IMR-90 (cell line): ENCODE measurements around the gene CALHM1. TPM values are rescaled to one million over a fixed set of nuclear protein-coding genes. Genes with fewer than 3 reads are reported as not detected.

ENCODE experiments used
- ATAC-seq: fragments of 200-7000 bp; cut with Tn5 transposase; 2 replicates; pipeline ENCODE4 v1.9.1; 2020; ENCODE audit warnings: low read depth, mild to moderate bottlenecking, moderate library complexity
- BruUV-seq: library from RNA; stranded (reverse); fragments of 400-500 nt; replicated peaks from 2 replicates; lab custom pipeline; 2021; lab: Mats Ljungman, UMichigan
- CTCF ChIA-PET: fragments of 300-600 bp; formaldehyde crosslinking; extraction: SDS; loops from one replicate; lab custom pipeline; 2021; ENCODE audit warnings: antibody characterized with exemption; lab: Yijun Ruan, JAX
- POLR2A ChIA-PET: fragments of 300-600 bp; sonication (Branson Sonifier 250); formaldehyde crosslinking; loops from one replicate; lab custom pipeline; 2022; ENCODE audit warnings: antibody characterized with exemption; ENCODE audit not compliant: unreplicated experiment; lab: Charles Lee
- DNase-seq: peaks from one replicate; pipeline ENCODE4 v3.0.0; 2013
- H2AFZ ChIP-seq: replicated peaks from 2 replicates; pipeline ENCODE3; 2013; ENCODE audit warnings: low read length, mild to moderate bottlenecking; ENCODE audit not compliant: poor library complexity
- H2AK5ac ChIP-seq: 2 replicates; pipeline ENCODE4 v1.6.1; 2013; ENCODE audit warnings: low read depth, low read length, inconsistent platforms
- H2AK9ac ChIP-seq: replicated peaks from 2 replicates; pipeline ENCODE3; 2013; ENCODE audit warnings: mild to moderate bottlenecking, low read depth, low read length, moderate library complexity; ENCODE audit not compliant: poor library complexity
- H2BK120ac ChIP-seq: 2 replicates; pipeline ENCODE4 v1.6.1; 2013; ENCODE audit warnings: low read depth, low read length, inconsistent platforms
- H2BK15ac ChIP-seq: 3 replicates; pipeline ENCODE4 v1.6.1; 2013; ENCODE audit warnings: low read depth, low read length, inconsistent platforms
- H2BK20ac ChIP-seq: 2 replicates; pipeline ENCODE4 v1.6.1; 2013; ENCODE audit warnings: low read depth, mild to moderate bottlenecking, inconsistent platforms, low read length, moderate library complexity
- H2BK5ac ChIP-seq: 2 replicates; pipeline ENCODE4 v1.6.1; 2013; ENCODE audit warnings: mild to moderate bottlenecking, low read depth, low read length, inconsistent platforms; ENCODE audit not compliant: poor library complexity, severe bottlenecking
- H3K14ac ChIP-seq: replicated peaks from 2 replicates; pipeline ENCODE4 v1.6.1; 2013; ENCODE audit warnings: low read depth, low read length, inconsistent platforms
- H3K18ac ChIP-seq: 2 replicates; pipeline ENCODE4 v1.6.1; 2013; ENCODE audit warnings: low read depth, low read length, control low read depth
- H3K23ac ChIP-seq: 2 replicates; pipeline ENCODE4 v1.6.1; 2013; ENCODE audit warnings: low read depth, low read length, inconsistent platforms
- H3K27ac ChIP-seq: 2 replicates; pipeline ENCODE4 v1.5.1; 2013; ENCODE audit warnings: mild to moderate bottlenecking, control low read depth, low read length; ENCODE audit not compliant: insufficient read depth
- H3K27me3 ChIP-seq: 2 replicates; pipeline ENCODE4 v1.6.1; 2013; ENCODE audit warnings: low read length; ENCODE audit not compliant: control insufficient read depth, insufficient read depth
- H3K36me3 ChIP-seq: 2 replicates; pipeline ENCODE4 v1.6.1; 2013; ENCODE audit warnings: low read length, mixed read lengths; ENCODE audit not compliant: control insufficient read depth, insufficient read depth
- H3K4ac ChIP-seq: 2 replicates; pipeline ENCODE4 v1.6.1; 2013; ENCODE audit warnings: low read depth, low read length, inconsistent platforms
- H3K4me1 ChIP-seq: 2 replicates; pipeline ENCODE4 v1.6.1; 2013; ENCODE audit warnings: low read length, mixed read lengths; ENCODE audit not compliant: control insufficient read depth, insufficient read depth
- H3K4me2 ChIP-seq: 2 replicates; pipeline ENCODE4 v1.6.1; 2013; ENCODE audit warnings: low read depth, mild to moderate bottlenecking, control low read depth, low read length, moderate library complexity
- H3K4me3 ChIP-seq: 2 replicates; pipeline ENCODE4 v1.5.1; 2013; ENCODE audit warnings: low read depth, mild to moderate bottlenecking, control low read depth, low read length, moderate library complexity; ENCODE audit not compliant: insufficient read depth
- H3K56ac ChIP-seq: 2 replicates; pipeline ENCODE4 v1.6.1; 2013; ENCODE audit warnings: low read length, inconsistent platforms; ENCODE audit not compliant: insufficient read depth; ENCODE audit errors: extremely low read depth
- H3K79me1 ChIP-seq, 2 experiments: 2 replicates each; pipeline ENCODE4 v1.6.1; 2013; ENCODE audit warnings: low read length in 2 of 2, inconsistent platforms in 1 of 2, low read depth in 1 of 2
- H3K9ac ChIP-seq: 2 replicates; pipeline ENCODE4 v1.6.1; 2013; ENCODE audit warnings: low read depth, low read length, control low read depth
- H3K9me1 ChIP-seq: 2 replicates; pipeline ENCODE4 v1.6.1; 2013; ENCODE audit warnings: low read length, inconsistent platforms; ENCODE audit not compliant: insufficient read depth
- H3K9me3 ChIP-seq: 2 replicates; pipeline ENCODE4 v1.6.1; 2013; ENCODE audit warnings: low read length; ENCODE audit not compliant: control insufficient read depth, insufficient read depth
- H4K20me1 ChIP-seq: 2 replicates; pipeline ENCODE4 v1.6.1; 2013; ENCODE audit warnings: low read length, inconsistent platforms; ENCODE audit not compliant: insufficient read depth
- H4K5ac ChIP-seq: 2 replicates; pipeline ENCODE4 v1.6.1; 2013; ENCODE audit warnings: mild to moderate bottlenecking, low read depth, low read length, control low read depth
- H4K8ac ChIP-seq, 2 experiments: 2 replicates each; pipeline ENCODE4 v1.6.1; 2013; ENCODE audit warnings: low read depth in 2 of 2, low read length in 2 of 2, control low read depth in 1 of 2, inconsistent platforms in 1 of 2
- H4K91ac ChIP-seq: 2 replicates; pipeline ENCODE4 v1.6.1; 2013; ENCODE audit warnings: low read depth, low read length, inconsistent platforms; ENCODE audit not compliant: insufficient read depth
- BHLHE40 ChIP-seq: fragments of 150-350 bp; IDR thresholded peaks from 2 replicates; pipeline ENCODE4 v1.6.1; 2016; ENCODE audit warnings: mild to moderate bottlenecking, low read depth, low read length
- CEBPB ChIP-seq: IDR thresholded peaks from 2 replicates; pipeline ENCODE4 v1.6.1; 2012; ENCODE audit warnings: low read depth, low read length, improper control_type of control experiment
- CHD1 ChIP-seq: IDR thresholded peaks from 2 replicates; pipeline ENCODE4 v1.6.1; 2012; ENCODE audit warnings: low read depth, low read length, improper control_type of control experiment
- MAFK ChIP-seq: IDR thresholded peaks from 2 replicates; pipeline ENCODE4 v1.6.1; 2012; ENCODE audit warnings: low read depth, low read length, improper control_type of control experiment
- MXI1 ChIP-seq: IDR thresholded peaks from 2 replicates; pipeline ENCODE4 v1.6.1; 2012; ENCODE audit warnings: low read depth, mild to moderate bottlenecking, low read length, moderate library complexity, borderline replicate concordance
- NFE2L2 ChIP-seq: fragments of 150-350 bp; IDR thresholded peaks from 2 replicates; pipeline ENCODE4 v1.6.1; 2016; ENCODE audit warnings: low read depth, mild to moderate bottlenecking, low read length
- POLR2A ChIP-seq: IDR thresholded peaks from 2 replicates; pipeline ENCODE4 v1.6.1; 2012; ENCODE audit warnings: mild to moderate bottlenecking, low read depth, low read length
- RAD21 ChIP-seq: IDR thresholded peaks from 2 replicates; pipeline ENCODE4 v1.6.1; 2012; ENCODE audit warnings: low read length, improper control_type of control experiment
- RCOR1 ChIP-seq: IDR thresholded peaks from 2 replicates; pipeline ENCODE4 v1.6.1; 2012; ENCODE audit warnings: mild to moderate bottlenecking, low read length, improper control_type of control experiment; ENCODE audit not compliant: insufficient replicate concordance
- RFX5 ChIP-seq: IDR thresholded peaks from 2 replicates; pipeline ENCODE4 v1.8.0; 2012; ENCODE audit warnings: low read depth, mild to moderate bottlenecking, low read length, moderate library complexity
- SMC3 ChIP-seq: fragments of 150-350 bp; IDR thresholded peaks from 2 replicates; pipeline ENCODE4 v1.6.1; 2016; ENCODE audit warnings: low read depth, mild to moderate bottlenecking, antibody characterized with exemption, low read length, moderate library complexity
- WGBS, 2 experiments: methylation state at CpG; one replicate each; pipeline versions ENCODE4 v1.1.5 to v1.1.7; 2013; ENCODE audit warnings: missing lambda C conversion rate in 2 of 2; ENCODE audit not compliant: insufficient read length in 1 of 2; ENCODE audit errors: extremely low coverage in 2 of 2; 5-methylcytosine and 5-hydroxymethylcytosine counted together
- dilution Hi-C: fragments of 300-500 bp; cut with HindIII; formaldehyde crosslinking; loops from one replicate; pipeline ENCODE4 v1.14.3; 2018; ENCODE audit warnings: low sequenced_read_pairs; ENCODE audit not compliant: unreplicated experiment
- in situ Hi-C: fragments of 300-500 bp; cut with MboI; formaldehyde crosslinking; loops from 3 replicates; pipeline ENCODE4 v1.14.3; 2019; ENCODE audit warnings: low sequenced_read_pairs, inconsistent platforms, mixed read lengths
- intact Hi-C: fragments of 100-400 bp; cut with micrococcal nuclease; formaldehyde crosslinking; loops from 2 replicates; pipeline ENCODE4 v1.10.0; 2022
- polyA plus RNA-seq, 3 experiments: library from polyadenylated mRNA; depleted of rRNA; stranded (reverse); fragments of >200 nt; gene quantifications; 2 replicates each; pipeline ENCODE4 v1.2.3, GENCODE V29; 2012; ENCODE audit warnings: low replicate concordance in 1 of 3
- total RNA-seq: library from RNA; depleted of rRNA; stranded (reverse); fragments of >200 nt; gene quantifications from 2 replicates; pipeline ENCODE4 v1.2.3, GENCODE V29; 2012
- TF ChIP-seq, protein P1 (sequence below): conservative IDR thresholded peaks from 2 replicates; pipeline ENCODE4 v1.5.1; 2012; ENCODE audit warnings: mild to moderate bottlenecking, low read depth, low read length, improper control_type of control experiment
- TF ChIP-seq, protein P2 (sequence below): fragments of 150-350 bp; IDR thresholded peaks from 2 replicates; pipeline ENCODE4 v1.6.1; 2016; ENCODE audit warnings: low read depth, mild to moderate bottlenecking, low read length, moderate library complexity, borderline replicate concordance
- TF ChIP-seq, protein P3 (sequence below): fragments of 150-350 bp; IDR thresholded peaks from 2 replicates; pipeline ENCODE4 v1.6.1; 2017; ENCODE audit warnings: mild to moderate bottlenecking, antibody characterized with exemption, low read length, low read depth

CALHM1 gene
- total and polyA plus RNA-seq, 2 of the 4 experiments (the other 2 are of a cell fraction), result not detected

DNA sequence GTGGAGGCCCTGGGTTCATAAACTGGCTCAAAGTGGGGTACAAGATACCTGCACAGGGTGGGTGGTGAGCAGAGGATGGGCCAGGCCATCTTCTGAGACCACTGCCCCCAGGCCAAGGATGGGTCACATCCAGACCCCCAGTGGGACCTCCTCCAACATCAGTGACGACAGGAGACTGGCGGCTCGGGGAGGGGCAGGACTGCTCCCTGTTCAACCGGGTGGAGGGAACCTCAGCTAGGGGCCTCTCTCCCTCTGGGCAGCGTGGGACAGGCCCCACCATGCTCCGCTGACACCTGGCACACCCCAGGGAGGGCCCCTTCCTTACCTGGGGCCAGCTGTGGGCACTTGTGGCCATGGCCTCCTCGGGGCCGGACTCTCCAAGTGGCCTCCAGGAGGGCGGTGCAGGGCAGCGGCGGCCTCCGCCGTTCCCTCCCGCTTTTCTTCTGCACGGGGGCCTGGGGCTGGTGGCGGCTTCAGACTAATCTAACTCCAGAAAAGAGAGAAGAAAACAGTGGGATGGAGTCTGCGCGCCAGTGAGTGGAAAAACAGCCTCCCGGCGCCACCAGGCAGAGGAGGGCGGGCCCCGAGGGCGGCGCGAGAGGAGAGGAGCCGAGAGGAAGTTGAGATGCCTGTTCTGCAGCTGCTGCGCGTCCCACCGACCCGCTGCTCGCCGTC is 6.7 kb downstream of the CALHM1 start, which contains the start of gene CALHM2:
CALHM2 (minus strand) TSS at position 540 of the 675 bp plus-strand sequence. CDS start 2,429 bp downstream, outside the sequence.
- Histone ChIP-seq H3K9me1 (peaks cover 8% of the 10 kb centered on the region), H3K27ac (peak within 1 kb of the TSS; percentile 25; the same call in 1 of the 2 replicates)

More for the DNA sequence above, 6.7 kb downstream of the CALHM1 start, which contains the start of gene CALHM2:
- Histone ChIP-seq H2BK5ac (no peak within 1 kb of the TSS), H2BK15ac (peak within 1 kb of the TSS; percentile 35; the same call in 1 of the 3 replicates), H3K9me3 (no peaks in the 10 kb centered on the region), H4K5ac (peak within 1 kb of the TSS; percentile 92), H2AK9ac (peak within 1 kb of the TSS; percentile 99), H3K23ac (peak within 1 kb of the TSS; percentile 79), H4K8ac (peak within 1 kb of the TSS; percentile 61 to 93; a peak in 3 of 4 replicates), H3K56ac (no peak within 1 kb of the TSS), H3K4me3 (peak within 1 kb of the TSS; percentile 49), H4K91ac (peak within 1 kb of the TSS; percentile 82), H2AFZ (peak within 1 kb of the TSS; percentile 98), H3K79me1 (peaks cover 0 to 34% of the 10 kb centered on the region in 2 experiments; a peak in 1 of 4 replicates), H3K18ac (peak within 1 kb of the TSS; percentile 71; the same call in 1 of the 2 replicates), H3K4me2 (peak within 1 kb of the TSS; percentile 86), H3K4ac (peak within 1 kb of the TSS; percentile 87), H2AK5ac (peak within 1 kb of the TSS; percentile 94), H2BK120ac (peak within 1 kb of the TSS; percentile 46), H3K9ac (peak within 1 kb of the TSS; percentile 43), H3K36me3 (peaks cover 13% of the 10 kb centered on the region), H3K14ac (peak within 1 kb of the TSS; percentile 90), H3K4me1 (peaks cover 11% of the 10 kb centered on the region; the same call in 1 of the 2 replicates), H3K27me3 (no peaks in the 10 kb centered on the region), H4K20me1 (peaks cover 9% of the 10 kb centered on the region; the same call in 1 of the 2 replicates), H2BK20ac (no peak within 1 kb of the TSS)
- intact Hi-C loops (no loop called here), in situ Hi-C loops (no loop called here), dilution Hi-C loops (no loop called here)
- WGBS, 2 experiments, result 8% methylated on average over 10 of the region's 32 CpGs; no CpG with 5 or more reads in 1 of the 2 experiments
- BruUV-seq, result no TSS peak
- POLR2A ChIA-PET, result no interaction called here
- CTCF ChIA-PET, result no interaction called here
- TF ChIP-seq CHD1 (no peak), NFE2L2 (no peak), RFX5 (no peak), BHLHE40 (no peak), CEBPB (no peak), MXI1 (no peak), SMC3 (no peak), MAFK (no peak), RCOR1 (no peak), POLR2A (no peak), RAD21 (no peak)
- TF ChIP-seq, protein P1, sequence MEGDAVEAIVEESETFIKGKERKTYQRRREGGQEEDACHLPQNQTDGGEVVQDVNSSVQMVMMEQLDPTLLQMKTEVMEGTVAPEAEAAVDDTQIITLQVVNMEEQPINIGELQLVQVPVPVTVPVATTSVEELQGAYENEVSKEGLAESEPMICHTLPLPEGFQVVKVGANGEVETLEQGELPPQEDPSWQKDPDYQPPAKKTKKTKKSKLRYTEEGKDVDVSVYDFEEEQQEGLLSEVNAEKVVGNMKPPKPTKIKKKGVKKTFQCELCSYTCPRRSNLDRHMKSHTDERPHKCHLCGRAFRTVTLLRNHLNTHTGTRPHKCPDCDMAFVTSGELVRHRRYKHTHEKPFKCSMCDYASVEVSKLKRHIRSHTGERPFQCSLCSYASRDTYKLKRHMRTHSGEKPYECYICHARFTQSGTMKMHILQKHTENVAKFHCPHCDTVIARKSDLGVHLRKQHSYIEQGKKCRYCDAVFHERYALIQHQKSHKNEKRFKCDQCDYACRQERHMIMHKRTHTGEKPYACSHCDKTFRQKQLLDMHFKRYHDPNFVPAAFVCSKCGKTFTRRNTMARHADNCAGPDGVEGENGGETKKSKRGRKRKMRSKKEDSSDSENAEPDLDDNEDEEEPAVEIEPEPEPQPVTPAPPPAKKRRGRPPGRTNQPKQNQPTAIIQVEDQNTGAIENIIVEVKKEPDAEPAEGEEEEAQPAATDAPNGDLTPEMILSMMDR, result no peak
- TF ChIP-seq, protein P2, sequence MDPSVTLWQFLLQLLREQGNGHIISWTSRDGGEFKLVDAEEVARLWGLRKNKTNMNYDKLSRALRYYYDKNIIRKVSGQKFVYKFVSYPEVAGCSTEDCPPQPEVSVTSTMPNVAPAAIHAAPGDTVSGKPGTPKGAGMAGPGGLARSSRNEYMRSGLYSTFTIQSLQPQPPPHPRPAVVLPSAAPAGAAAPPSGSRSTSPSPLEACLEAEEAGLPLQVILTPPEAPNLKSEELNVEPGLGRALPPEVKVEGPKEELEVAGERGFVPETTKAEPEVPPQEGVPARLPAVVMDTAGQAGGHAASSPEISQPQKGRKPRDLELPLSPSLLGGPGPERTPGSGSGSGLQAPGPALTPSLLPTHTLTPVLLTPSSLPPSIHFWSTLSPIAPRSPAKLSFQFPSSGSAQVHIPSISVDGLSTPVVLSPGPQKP, result no peak
- TF ChIP-seq, protein P3, sequence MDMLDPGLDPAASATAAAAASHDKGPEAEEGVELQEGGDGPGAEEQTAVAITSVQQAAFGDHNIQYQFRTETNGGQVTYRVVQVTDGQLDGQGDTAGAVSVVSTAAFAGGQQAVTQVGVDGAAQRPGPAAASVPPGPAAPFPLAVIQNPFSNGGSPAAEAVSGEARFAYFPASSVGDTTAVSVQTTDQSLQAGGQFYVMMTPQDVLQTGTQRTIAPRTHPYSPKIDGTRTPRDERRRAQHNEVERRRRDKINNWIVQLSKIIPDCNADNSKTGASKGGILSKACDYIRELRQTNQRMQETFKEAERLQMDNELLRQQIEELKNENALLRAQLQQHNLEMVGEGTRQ, result no peak
- ATAC-seq (peak; percentile 81), DNase-seq (peak; percentile 41)
